Suprapubic skin (tissue), 4 donors: ENCODE measurements around the gene MS4A12. TPM values are rescaled to one million over a fixed set of nuclear protein-coding genes. Genes with fewer than 3 reads are reported as not detected.

Experiments
- DNase-seq, 2 donors: peaks; one replicate each; pipeline ENCODE4 v3.0.0-alpha.2; 2019; ENCODE audit warnings: low spot score in 2 of 2
- H3K27ac ChIP-seq: fragments of 200-600 bp; sonication (generic); one replicate; pipeline ENCODE4 v1.5.1; 2019
- H3K27me3 ChIP-seq: fragments of 200-600 bp; sonication (generic); one replicate; pipeline ENCODE4 v1.5.1; 2019
- H3K36me3 ChIP-seq: fragments of 200-600 bp; sonication (generic); one replicate; pipeline ENCODE4 v1.5.1; 2019
- H3K4me1 ChIP-seq: fragments of 200-600 bp; sonication (generic); one replicate; pipeline ENCODE4 v1.5.1; 2019
- H3K4me3 ChIP-seq: fragments of 200-600 bp; sonication (generic); one replicate; pipeline ENCODE4 v1.5.1; 2019; ENCODE audit warnings: mild to moderate bottlenecking
- H3K9me3 ChIP-seq: fragments of 200-600 bp; sonication (generic); one replicate; pipeline ENCODE4 v1.5.1; 2019
- CTCF ChIP-seq, 2 donors: fragments of 200-600 bp in 1 of 2; fragments of 450-650 bp in 1 of 2; sonication (generic) in 1 of 2; IDR thresholded peaks; one replicate each; pipeline ENCODE4 v1.5.1; 2016 to 2019; ENCODE audit warnings: antibody characterized with exemption in 2 of 2, mild to moderate bottlenecking in 1 of 2, moderate library complexity in 1 of 2
- EP300 ChIP-seq: sonication (generic); formaldehyde crosslinking; IDR thresholded peaks from one replicate; pipeline ENCODE4 v1.6.1; 2017; ENCODE audit warnings: antibody characterized with exemption
- POLR2A ChIP-seq, 2 donors: fragments of 450-650 bp; IDR thresholded peaks; one replicate each; pipeline ENCODE4 v1.6.1; 2017; ENCODE audit warnings: antibody characterized with exemption in 2 of 2, mild to moderate bottlenecking in 2 of 2, moderate library complexity in 2 of 2
- POLR2AphosphoS5 ChIP-seq, 3 donors: sonication (generic); formaldehyde crosslinking; IDR thresholded peaks; one replicate each; pipeline ENCODE4 v1.6.1; 2017; ENCODE audit warnings: antibody characterized with exemption in 3 of 3
- WGBS: methylation state at CpG from one replicate; pipeline ENCODE4 v1.1.5; 2018; 5-methylcytosine and 5-hydroxymethylcytosine counted together
- total RNA-seq, 4 donors: library from RNA; depleted of rRNA; stranded (reverse); fragments of >200 nt; gene quantifications; one replicate each; pipeline ENCODE4 v1.1.0, GENCODE V29; 2016

MS4A12 gene
- total RNA-seq, 4 donors from 2014 or later, result not detected

- no peak for DNase-seq
- Histone ChIP-seq H3K4me3 (no peak overlapping the region), H3K36me3 (no peaks in the 10 kb centered on the region), H3K27me3 (no peaks in the 10 kb centered on the region), H3K4me1 (no peaks in the 10 kb centered on the region), H3K27ac (no peak overlapping the region), H3K9me3 (no peaks in the 10 kb centered on the region)
- TF ChIP-seq CTCF (IDR thresholded peaks at IDR 0.05), result no peak
- no peak for TF ChIP-seq POLR2A (IDR thresholded peaks at IDR 0.05)
- TF ChIP-seq EP300, result no peak
- TF ChIP-seq POLR2AphosphoS5 (IDR thresholded peaks at IDR 0.05), result no peak
- WGBS, result 79% methylated on average over 3 of the region's 3 CpGs
These were observed 20.2 kb downstream of the MS4A12 start for GRCh38 chr11:60512651-60513225.

- DNase-seq, result no peak
- 68% methylated on average over 2 of the region's 2 CpGs for WGBS
- Histone ChIP-seq H3K4me3 (no peak overlapping the region), H3K4me1 (no peaks in the 10 kb centered on the region), H3K9me3 (no peaks in the 10 kb centered on the region), H3K36me3 (no peaks in the 10 kb centered on the region), H3K27ac (no peak overlapping the region), H3K27me3 (no peaks in the 10 kb centered on the region)
- TF ChIP-seq POLR2AphosphoS5 (IDR thresholded peaks at IDR 0.05), result no peak
- no peak for TF ChIP-seq CTCF (IDR thresholded peaks at IDR 0.05)
- TF ChIP-seq EP300, result no peak
- no peak for TF ChIP-seq POLR2A (IDR thresholded peaks at IDR 0.05)
These were observed 21.2 kb downstream of the MS4A12 start for GRCh38 chr11:60513496-60514460.

- Histone ChIP-seq H3K4me1 (no peaks in the 10 kb centered on the region), H3K4me3 (no peak within 1 kb of the TSS), H3K27ac (no peak within 1 kb of the TSS), H3K27me3 (no peaks in the 10 kb centered on the region), H3K9me3 (peaks cover 1% of the 10 kb centered on the region), H3K36me3 (no peaks in the 10 kb centered on the region)
- TF ChIP-seq EP300 (no peak), POLR2AphosphoS5 (IDR thresholded peaks at IDR 0.05) (no peak), POLR2A (IDR thresholded peaks at IDR 0.05) (no peak), CTCF (IDR thresholded peaks at IDR 0.05) (no peak)
- DNase-seq, result no peak
- 97% methylated on average over 21 of the region's 29 CpGs for WGBS
These were observed 22.7 kb downstream of the MS4A12 start, which contains the start of gene MS4A13 for GRCh38 chr11:60515144-60515855. Gene MS4A13 (plus strand): TSS chr11:60515392. CDS start chr11:60518084, 2,692 bp downstream.

GRCh38 chr11:60528465-60528864 lies 35.9 kb downstream of the MS4A12 start:
- Histone ChIP-seq H3K9me3 (no peaks in the 10 kb centered on the region), H3K36me3 (no peaks in the 10 kb centered on the region), H3K27me3 (no peaks in the 10 kb centered on the region), H3K27ac (no peak overlapping the region), H3K4me1 (no peaks in the 10 kb centered on the region), H3K4me3 (no peak overlapping the region)
- no peak for DNase-seq
- TF ChIP-seq CTCF (IDR thresholded peaks at IDR 0.05) (no peak), POLR2AphosphoS5 (IDR thresholded peaks at IDR 0.05) (no peak), EP300 (no peak)
- 63% methylated on average over 1 of the region's 1 CpG for WGBS
